COLO668 (cell line): ENCODE data around the gene FOXN3.
"Not testable (repeated sequence)": the region's sequence is repeated elsewhere in the genome, so short reads cannot be mapped to it uniquely, and the experiment has no call there.

Experiments
- DNase-seq: peaks from one replicate; lab custom pipeline; 2025; ENCODE audit not compliant: unreplicated experiment; lab: John Stamatoyannopoulos, UW

Gene FOXN3

GRCh38 chr14:89307409-89307808 lies 109.6 kb downstream of the FOXN3 start:
- no peak for DNase-seq

GRCh38 chr14:89304972-89305703 lies 111.9 kb downstream of the FOXN3 start:
- DNase-seq, result peak; percentile 50

- DNase-seq, result no peak
Measured at GRCh38 chr14:89304561-89304960, 112.5 kb downstream of the FOXN3 start.

GRCh38 chr14:89303456-89304435 lies 113.3 kb downstream of the FOXN3 start:
- peak; percentile 84 for DNase-seq

GRCh38 chr14:89302396-89302950 lies 114.6 kb downstream of the FOXN3 start:
- DNase-seq, result no peak

- DNase-seq, result no peak
Measured at GRCh38 chr14:89299587-89299986, 117.4 kb downstream of the FOXN3 start.

GRCh38 chr14:89298056-89298834 lies 118.8 kb downstream of the FOXN3 start:
- no peak for DNase-seq

- DNase-seq, result no peak
Measured at GRCh38 chr14:89296281-89296745, 120.7 kb downstream of the FOXN3 start.

- DNase-seq, result no peak
Measured at GRCh38 chr14:89294872-89295271, 122.2 kb downstream of the FOXN3 start.

GRCh38 chr14:89294469-89294868 lies 122.6 kb downstream of the FOXN3 start:
- DNase-seq, result not testable (repeated sequence)

- DNase-seq, result no peak
Measured at GRCh38 chr14:89294060-89294459, 123.0 kb downstream of the FOXN3 start.

- no peak for DNase-seq
Measured at GRCh38 chr14:89293314-89293916, 123.6 kb downstream of the FOXN3 start.

- DNase-seq, result no peak
Measured at GRCh38 chr14:89292579-89293313, 124.3 kb downstream of the FOXN3 start.

GRCh38 chr14:89291351-89291940 lies 125.6 kb downstream of the FOXN3 start:
- DNase-seq, result no peak

- no peak for DNase-seq
Measured at GRCh38 chr14:89290813-89291212, 126.2 kb downstream of the FOXN3 start.

- no peak for DNase-seq
Measured at GRCh38 chr14:89289477-89289876, 127.6 kb downstream of the FOXN3 start.

- DNase-seq, result no peak
Measured at GRCh38 chr14:89288114-89288513, 128.9 kb downstream of the FOXN3 start.

GRCh38 chr14:89284333-89285058 lies 132.5 kb downstream of the FOXN3 start:
- DNase-seq, result no peak
